Measurements from ENCODE around the gene PARVG.

The PARVG gene

DNA sequence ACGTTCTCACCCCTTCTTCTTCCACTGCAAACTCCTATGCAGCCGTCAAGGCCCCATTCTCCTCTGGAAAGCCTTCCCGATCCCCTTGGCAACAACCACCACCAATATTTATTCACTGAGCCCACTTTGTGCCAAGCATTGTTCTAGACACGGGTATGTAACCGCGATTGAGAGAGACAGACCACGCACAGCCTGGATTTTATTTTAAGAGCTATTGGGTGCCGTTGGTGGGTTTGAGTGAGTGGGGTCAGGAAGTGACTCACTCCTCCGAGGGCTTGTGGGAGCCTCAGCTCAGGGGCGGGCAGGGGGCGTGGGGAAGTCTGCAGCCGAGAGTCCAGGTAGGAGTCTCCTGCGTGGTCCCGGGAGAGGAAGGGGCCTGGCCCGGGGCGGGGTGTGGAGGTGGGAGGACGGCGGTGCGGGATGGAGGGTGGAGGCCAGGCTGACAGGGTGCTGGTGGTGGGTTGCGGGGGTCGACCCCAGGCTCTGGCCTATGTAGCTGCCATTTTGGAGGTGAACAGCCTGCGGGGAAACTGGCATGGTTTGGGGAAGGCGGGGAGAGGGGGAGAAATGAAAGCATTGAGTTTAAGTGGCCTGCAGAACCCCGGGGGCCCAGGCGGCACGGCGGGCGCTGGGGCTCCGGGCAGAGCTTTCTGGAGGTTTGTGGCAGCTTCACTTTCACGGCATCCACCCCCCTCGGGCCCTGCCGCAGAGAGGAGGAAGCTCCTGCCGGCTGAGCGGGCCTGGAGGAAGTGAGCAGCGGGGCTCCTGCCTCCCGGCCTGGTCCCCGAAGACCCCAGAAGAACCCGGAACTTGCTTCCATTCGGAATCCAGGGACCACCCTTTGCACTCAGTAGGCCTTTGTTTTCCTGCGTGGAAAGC lies 547 bp downstream of the PARVG start:
- DNase-seq: no peak

DNA sequence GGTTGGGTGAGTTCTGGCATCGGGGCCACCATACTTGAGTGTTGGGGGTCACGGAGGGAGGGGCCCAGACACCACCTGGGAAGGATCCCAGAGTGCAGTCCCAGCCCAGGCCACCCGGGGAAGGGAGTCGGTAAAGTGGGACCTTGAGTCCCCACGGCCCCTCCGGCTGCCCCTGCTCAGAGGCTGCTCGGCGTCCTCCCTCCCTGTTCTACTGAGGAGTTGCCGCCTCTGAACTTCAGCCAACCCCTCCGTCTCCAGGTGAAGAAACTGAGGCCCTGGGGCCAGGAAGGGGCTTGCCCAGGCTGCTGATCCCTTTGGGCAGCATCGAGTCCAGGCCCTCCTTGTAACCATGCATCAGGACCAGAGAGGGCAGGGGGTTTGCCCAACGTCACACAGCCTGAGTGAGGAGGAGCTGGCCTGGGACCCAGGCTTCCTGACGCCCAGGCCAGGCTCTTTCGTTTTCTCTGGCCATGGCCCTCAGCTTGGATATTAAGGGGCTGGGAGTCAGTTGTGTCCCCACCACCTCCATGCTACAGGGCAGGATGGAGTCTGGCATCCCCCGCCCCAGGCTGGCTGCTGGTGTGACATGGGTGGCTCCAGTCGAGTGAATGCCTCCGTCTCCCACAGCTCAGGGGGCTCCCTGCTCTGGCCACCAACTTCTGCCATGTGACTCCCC lies 1.3 kb downstream of the PARVG start:
- DNase-seq: no peak

DNA sequence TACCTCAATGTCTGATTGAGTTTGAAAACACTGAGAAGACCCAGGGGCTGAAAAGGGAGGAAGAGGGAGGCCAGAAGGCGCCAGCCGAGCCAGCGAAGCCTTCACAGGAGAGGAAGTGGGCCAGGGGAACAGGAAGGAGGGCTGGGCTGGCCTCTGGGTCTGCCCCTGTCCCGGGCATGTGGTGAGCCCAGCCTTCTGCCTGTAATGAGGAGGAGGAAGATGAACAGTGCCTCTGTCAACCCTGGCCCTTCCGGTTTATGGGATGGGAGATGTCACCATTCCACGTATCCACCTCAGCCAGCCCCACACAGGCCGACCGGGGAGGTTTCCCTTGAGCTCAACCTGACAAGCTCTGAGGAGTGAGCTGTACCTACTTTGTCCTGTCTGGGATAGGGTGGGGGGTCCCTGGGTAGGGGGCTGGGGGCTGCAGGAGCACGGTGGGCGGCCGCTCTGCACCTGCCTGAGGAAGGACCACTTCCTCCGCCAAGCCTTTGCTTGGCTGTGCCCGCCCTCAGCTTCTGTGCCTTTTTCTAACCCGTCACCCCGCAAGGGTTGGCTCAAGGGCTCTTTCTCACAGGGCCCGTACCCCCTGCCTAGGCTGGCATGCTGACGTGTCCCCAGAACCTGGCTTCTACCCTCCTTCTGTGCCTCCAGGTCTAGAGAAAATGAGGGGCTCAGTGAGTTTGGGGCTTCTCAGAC lies 2.0 kb downstream of the PARVG start:
- DNase-seq: no peak

DNA sequence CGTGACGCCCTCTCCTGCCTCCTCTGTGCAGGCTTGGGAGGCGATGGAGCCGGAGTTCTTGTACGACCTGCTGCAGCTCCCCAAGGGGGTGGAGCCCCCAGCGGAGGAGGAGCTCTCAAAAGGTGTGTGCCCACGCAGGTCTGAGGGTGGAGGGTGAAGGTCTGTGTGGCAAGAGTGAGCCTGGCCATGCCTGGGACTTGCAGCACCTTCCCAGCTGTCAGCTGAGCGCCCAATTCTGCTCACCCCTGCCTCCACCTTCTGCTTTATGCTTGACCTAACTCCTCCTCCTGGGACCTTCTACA lies 2.5 kb downstream of the PARVG start:
- DNase-seq: no peak

DNA sequence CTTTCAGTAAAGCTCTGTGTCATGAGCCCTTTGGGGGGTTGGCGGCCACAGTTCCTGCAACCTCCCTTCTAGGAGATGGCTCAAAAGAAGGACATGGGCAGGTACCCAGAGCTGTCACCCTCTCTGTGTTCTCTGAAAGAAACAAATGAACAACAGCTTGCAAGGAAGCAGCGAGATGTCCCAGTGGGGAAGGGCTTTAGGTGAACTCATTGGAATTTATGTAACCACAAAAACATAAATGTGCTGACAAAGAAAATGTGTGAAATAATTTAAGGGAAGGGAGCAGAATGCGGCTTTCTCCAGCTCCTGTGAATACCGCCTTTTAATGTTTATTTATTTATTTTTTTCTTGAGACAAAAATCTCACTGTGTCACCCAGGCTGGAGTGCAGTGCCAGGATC lies 3.3 kb downstream of the PARVG start:
- no peak for DNase-seq

DNA sequence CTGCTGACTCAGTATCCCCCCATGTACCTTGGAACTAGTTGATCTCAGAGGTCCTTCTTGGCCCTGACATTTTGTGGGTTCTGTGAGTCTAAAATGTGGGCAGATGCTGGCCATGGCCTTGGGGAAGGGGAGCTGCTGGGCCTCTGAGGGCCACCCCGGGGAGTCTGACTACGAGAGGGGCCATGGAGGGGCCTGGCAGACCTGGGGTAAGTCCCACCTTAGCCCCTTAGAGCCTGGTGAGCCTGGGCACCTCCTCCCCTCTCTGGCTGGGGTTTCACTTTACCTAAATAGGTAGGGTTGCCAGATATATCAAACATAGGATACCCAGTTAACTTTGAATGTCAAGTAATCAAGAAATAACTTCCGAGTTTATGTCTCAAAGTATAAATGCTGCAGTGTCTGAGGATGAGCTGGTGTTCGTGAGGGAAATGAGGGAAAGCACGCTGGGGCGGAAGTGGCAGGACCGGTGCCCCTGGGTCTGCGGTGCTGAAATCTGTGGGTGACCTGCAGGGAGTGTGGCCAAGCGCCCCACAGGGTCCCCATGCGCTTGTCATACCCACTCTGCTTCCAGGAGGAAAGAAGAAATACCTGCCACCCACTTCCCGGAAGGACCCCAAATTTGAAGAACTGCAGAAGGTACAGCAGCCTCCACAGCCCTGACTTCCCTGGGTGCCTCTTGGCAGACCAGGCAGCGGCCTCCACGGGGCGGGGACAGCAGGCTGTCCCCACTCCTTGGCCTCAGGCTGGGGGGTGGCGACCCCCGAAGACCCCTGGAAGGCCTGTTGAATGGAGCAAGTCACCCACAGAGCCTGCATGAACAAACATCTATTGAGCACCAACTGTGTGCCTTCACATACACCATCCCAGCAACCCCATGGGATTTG lies 4.8 kb downstream of the PARVG start:
- DNase-seq: no peak

DNA sequence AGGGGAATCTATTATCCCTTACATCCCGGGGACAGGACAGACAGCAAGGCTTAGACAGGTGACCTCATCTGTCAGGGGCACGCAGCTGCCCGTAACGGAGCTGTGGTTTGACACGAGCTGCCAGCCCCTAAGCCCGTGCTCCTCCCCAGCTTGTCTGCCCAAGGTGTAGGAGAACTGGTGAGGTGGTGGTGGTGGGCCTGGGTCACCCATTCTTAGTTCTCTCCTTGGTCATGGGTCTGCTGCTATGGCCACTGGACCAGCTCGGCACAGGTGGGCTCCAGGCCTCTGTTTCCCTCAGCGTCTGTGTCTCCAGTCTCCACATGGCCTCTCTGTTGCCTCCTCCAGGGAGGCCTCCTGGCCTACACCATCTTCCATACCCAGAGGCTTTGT lies 5.4 kb downstream of the PARVG start:
- no peak for DNase-seq

DNA sequence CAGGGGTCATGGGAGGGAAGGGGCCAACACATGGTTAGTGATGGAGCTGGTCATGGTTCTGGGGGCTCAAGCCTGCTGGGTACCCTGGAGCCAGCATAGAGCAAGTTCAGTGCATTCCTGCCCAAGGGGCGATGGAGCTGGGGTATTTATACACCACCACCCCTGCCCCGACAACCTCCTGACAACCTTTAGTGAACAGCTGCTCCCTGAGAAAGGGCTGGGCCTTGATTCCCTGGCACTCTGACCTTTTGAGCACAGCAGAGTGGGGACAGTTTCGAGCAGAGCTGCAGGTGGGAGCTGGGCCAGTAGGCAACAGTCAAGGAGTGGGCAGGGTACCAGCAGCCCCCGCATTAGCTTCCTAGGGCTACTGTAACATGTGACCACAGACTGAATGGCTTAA lies 6.0 kb downstream of the PARVG start:
- no peak for DNase-seq

DNA sequence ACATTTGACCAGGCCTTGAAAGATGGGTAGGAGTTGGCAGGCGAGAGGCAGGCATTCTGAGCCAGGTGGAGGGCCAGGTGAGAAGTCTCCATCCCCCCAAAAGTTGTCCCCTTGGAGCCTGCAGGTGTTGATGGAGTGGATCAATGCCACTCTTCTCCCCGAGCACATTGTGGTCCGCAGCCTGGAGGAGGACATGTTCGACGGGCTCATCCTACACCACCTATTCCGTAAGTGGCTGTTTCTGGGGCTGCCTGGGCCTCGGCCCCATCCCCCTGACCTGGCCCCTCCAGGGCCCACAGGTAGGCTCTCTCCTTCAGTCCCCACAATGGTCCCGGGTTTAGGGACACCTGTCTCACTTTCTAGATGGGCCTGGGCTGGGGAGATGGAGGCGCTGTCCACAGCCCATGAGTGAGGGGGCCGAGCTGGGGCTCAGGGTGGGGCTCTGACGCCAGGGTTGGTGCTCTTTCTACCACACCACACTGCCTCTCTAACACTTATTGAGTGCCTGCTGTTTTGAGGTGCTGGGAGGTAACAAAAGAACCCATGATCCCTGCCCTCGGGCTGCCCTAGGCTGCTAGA lies 7.0 kb downstream of the PARVG start:
- DNase-seq: no peak

DNA sequence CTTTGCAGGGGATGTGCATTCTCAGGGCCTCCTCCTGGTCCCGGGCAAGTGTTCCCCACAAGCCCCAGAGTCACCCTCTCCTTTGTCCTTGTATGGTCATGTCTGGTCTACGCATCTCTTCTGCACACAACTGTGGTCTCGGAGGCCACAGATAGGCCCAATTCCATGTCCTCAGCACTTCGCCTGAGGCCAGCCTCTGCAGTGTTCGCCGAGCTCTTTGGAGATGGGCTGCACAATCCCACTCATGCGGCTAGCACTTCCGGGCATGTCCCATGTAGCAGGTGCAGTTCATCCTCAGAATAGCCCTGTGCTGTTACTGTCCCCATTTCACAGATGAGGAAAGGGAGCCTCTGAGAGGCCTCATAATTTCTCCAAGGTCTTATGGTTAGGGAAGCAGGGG lies 7.6 kb downstream of the PARVG start:
- no peak for DNase-seq

DNA sequence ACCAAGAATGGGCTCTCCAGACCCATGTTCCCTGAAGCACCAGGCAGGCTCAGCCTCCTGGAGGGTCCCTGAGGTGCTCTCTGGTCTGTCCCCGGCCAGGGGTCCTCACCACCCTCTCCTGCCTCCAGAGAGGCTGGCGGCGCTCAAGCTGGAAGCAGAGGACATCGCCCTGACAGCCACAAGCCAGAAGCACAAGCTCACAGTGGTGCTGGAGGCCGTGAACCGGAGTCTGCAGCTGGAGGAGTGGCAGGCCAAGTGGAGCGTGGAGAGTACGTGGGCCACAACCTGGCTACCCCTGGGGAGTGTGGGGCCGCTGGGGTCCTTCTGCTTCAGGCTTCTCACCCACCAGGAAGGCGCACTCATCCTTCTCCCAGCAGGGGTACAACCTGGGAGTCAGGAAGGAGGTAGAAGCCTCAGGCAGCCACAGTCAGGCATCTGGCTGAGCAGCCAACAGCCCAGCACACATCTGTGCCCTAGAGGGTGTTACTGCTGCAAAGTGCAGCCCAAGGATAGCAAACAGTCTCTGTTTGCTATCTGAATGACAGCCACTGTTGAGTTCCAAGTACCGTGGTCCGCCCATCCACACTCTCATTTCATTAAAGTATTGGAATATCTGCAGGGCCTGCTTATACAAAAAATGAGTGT lies 8.4 kb downstream of the PARVG start:
- no peak for DNase-seq

DNA sequence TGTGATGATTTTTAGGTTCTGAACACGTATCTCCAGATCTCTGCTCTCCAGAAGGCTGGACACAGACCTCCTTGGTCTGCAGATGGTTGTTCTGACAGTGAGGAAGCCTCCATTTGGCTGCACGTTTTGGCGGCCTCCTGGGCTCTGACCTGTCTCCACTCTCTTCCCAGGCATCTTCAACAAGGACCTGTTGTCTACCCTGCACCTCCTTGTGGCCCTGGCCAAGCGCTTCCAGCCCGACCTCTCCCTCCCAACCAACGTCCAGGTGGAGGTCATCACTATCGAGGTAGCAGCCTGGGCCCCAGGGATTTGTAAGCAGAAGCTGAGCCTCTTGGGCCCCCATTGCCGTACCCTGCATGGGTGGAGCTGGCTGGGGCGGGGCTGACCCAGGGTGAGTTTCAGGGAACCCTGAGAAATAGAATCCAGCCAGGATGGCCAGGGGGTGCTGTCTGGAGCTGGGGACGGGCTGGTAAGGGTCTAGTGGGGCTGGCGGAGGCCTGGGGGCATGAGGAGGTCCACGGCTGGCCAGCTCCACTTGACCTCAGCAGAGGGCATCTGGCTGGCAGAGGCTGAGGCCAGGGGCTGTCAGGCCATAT lies 9.8 kb downstream of the PARVG start:
- no peak for DNase-seq

DNA sequence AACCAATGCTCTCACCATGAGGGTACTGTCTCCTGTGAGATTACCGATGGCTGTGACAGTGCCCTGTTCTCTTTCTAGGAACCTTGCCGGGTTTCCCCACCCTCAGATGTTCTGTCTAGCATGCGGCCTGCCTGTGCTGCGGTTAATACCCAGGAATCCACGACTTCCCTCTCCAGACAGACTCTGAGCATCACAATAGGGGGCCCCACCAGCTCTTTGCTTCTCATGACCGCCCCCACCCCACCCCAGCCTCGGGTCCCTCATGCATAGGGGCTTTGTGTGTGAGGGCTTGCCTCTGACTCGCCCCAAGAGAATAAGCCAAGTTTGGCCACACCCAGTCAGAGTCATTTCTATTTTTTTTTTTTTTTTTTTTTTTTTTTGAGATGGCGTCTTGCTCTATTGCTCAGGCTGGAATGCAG lies 10.3 kb downstream of the PARVG start:
- no peak for DNase-seq

DNA sequence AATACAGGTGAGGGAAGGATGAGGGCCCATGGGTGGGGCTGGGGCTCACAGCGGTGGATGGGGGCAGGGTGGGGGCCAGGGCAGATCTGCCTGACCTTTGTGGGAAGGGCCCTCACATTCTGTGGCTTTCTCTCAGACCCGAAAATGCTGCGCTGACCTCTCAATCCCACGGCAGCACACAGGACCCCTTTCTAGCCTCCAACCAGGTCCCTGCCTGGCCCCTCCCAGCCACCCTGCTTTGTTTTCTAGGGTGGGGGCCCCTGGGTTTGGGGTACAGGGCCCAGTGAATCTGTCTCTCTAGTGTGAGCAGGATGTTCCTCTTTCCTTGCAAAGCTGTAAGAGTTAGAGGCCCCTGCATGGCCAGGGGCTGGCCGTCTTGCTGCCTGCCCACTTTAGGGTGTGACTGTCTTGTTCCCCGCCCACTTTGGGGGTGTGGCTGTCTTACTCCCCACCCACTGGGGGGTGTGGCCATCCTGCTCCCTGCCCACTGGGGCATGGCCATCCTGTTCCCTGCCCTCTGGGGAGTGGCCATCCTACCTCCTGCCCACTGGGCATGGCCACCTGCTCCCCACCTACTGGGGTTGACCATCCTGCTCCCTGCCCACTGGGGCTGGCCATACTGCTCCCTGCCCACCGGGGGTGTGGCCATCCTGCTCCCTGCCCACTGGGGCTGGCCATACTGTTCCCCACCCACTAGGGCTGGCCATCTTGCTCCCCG lies 11.5 kb downstream of the PARVG start:
- no peak for DNase-seq

DNA sequence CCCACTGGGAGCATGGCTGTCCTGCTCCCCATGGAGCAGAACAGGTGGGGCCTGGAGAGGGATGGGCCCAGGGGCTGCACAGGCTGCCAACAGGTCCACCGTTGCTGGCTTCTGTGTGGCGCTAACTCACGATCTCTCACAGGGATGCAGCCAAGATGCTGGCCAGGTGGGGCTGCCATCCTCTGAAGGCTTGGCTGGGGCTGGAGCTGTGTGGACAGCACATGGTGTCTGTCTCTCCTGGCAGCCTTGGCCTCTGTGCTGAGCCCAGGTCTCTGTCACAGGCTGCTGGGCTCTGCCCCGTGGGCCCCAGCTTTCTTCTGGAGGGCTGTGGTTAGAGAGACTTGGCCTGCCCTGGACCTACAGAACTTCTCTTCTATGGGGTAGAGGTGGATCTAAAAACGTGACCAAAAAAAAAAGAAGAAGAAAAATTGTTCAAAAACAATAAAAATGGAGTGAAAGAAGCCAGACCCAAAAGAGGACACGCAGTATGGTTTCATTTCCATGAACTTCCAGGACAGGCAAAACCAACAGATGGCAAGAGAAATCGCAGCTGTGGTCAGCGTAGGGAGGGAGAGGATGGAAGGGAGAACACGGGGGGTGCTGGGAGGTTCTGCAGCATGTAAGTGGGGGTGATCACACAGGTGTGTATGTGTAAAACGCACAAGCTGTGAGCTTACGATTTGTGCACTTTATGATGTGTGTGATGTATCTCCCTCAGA lies 12.2 kb downstream of the PARVG start:
- no peak for DNase-seq

DNA sequence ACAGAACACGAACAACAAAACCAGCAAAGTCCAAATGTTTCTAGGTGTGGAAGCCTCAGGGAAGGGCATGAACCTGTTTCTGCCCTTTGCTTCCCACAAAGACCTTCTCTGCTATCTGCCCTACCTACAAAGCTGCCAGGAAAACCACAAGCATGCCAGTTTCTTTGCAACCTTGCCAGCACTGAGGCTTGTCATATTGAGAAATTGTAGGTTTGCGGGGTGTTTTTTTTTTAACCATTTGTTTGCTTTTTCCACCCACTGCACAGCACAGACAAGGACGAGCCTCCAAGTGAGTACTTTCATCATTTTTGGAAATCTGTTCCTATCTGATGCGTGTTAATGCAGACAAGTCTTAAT lies 12.8 kb downstream of the PARVG start:
- DNase-seq: no peak

DNA sequence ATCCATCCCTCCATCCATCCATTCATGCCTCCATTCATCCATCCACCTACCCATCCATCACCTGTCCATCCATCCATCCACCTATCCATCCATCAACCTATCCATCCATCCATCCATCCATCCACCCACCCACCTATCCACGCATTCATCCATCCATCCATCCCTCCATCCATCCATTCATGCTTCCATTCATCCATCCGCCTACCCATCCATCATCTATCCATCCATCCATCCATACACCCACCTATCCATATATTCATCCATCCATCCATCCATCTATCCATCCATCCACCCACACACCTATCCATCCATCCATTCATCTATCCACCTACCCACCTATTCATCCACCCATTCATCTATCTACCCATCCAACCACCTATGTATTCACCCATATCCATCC lies 13.8 kb downstream of the PARVG start:
- no peak for DNase-seq

DNA sequence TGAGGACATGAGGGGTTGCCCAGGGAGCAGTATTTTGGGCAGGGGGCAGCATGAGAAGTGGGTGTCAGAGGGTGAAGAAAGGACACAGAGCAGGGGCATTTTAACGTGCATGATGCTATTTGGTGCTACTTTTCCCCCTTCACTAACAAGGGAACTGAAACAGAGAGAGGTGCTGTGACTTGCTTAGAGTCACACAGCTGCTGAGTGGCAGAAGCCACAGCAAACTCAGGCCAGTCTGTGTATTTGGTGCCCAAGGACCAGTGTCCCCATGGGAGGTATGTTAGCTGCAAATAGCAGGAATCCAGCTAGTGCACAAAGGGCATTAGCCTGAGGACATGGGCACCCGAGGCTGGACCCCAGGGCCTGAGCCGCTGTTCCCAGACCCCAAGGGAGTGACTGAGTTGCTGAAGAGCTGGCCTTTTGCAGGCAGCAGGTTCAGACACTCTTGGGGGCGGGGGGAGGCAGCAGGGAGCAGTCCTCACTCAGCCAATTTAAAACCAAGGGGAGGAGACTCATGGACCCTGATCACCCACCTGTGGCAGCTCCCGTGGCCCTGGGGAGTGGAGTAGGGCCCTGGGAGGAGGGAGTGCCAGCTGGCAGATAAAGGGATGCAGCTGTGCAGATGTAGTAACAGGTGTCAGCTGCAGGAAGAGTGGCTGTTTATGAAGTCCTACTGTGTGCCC lies 14.6 kb downstream of the PARVG start:
- no peak for DNase-seq

DNA sequence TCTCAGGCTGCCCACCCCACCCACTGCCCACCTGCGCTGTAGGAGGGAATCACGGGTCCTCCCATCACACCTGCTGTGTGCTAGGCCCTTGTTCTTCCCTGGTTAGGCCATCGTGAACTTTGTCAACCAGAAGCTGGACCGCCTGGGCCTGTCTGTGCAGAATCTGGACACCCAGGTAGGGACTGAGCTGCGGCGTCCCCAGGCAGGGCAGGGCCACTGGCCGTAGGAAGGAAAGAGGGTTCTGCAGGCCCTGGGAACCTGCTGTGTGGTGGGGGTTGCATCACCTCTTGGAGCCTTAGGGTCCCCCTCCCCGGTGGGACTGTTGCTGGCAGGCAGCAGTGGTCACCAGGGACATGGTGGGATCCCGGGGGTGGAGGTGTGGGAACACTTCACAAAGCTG lies 15.5 kb downstream of the PARVG start:
- no peak for DNase-seq

DNA sequence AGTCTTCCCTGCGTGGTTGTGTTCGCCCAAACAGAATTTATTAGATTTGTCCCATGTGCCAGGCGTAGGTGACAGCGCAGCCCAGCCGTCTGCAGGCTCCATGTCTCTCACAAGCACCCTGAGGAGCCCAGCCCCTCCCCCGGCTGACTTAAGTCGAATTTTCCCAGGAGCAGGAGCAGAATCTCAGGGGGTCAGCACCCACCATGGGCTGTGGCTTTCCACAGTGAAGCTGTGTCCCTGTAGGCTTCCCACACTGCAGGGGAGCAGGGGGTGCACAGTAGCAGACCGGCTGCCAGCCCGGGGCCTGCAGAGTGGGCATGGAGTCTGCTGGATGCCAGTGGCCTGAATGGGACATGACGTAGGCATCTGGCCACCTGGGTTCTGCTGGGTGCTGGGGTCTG lies 16.0 kb downstream of the PARVG start:
- DNase-seq: no peak
